ENCODE measurements around the gene NBEA.

- TF ChIP-seq CTCF (IDR thresholded peaks at IDR 0.05) (no peak), POLR2A (IDR thresholded peaks at IDR 0.05) (no peak)
Observed at GRCh38 chr13:35471706-35472322, 529.7 kb downstream of the NBEA start.

Measured in thyroid gland (tissue), 4 donors.